Esophagus muscularis mucosa (tissue), 4 donors: ENCODE data around the gene POPDC3. TPM values are rescaled to one million over a fixed set of nuclear protein-coding genes. Genes with fewer than 3 reads are reported as not detected.

Experiments
- DNase-seq: peaks from one replicate; pipeline ENCODE4 v3.0.0-alpha.2; 2017; ENCODE audit errors: extremely low spot score
- H3K27ac ChIP-seq, 4 donors: fragments of 200-600 bp; sonication (generic); replicated peaks in 1 of 4; 1 replicate in 3 of 4; 2 replicates in 1 of 4; pipeline ENCODE4 v1.5.1; 2016 to 2019; ENCODE audit warnings: mild to moderate bottlenecking in 1 of 4
- H3K27me3 ChIP-seq, 4 donors: fragments of 200-600 bp; sonication (generic); one replicate each; pipeline versions ENCODE4 v1.5.1 to v1.6.0; 2016 to 2019
- H3K36me3 ChIP-seq, 4 donors: fragments of 200-600 bp; sonication (generic); one replicate each; pipeline ENCODE4 v1.5.1; 2016 to 2019
- H3K4me1 ChIP-seq, 4 donors: fragments of 200-600 bp; sonication (generic); one replicate each; pipeline ENCODE4 v1.5.1; 2016 to 2019
- H3K4me3 ChIP-seq, 4 donors: fragments of 200-600 bp; sonication (generic); 1 replicate in 2 of 4; 2 replicates in 2 of 4; pipeline ENCODE4 v1.5.1; 2016 to 2019; ENCODE audit warnings: mild to moderate bottlenecking in 4 of 4, moderate library complexity in 1 of 4
- H3K9me3 ChIP-seq, 4 donors: fragments of 200-600 bp; sonication (generic); 1 replicate in 3 of 4; 2 replicates in 1 of 4; pipeline ENCODE4 v1.5.1; 2016 to 2019
- EP300 ChIP-seq: sonication (generic); formaldehyde crosslinking; IDR thresholded peaks from one replicate; pipeline ENCODE4 v1.6.1; 2017; ENCODE audit warnings: antibody characterized with exemption
- POLR2A ChIP-seq: fragments of 450-650 bp; IDR thresholded peaks from one replicate; pipeline ENCODE4 v1.6.1; 2017; ENCODE audit warnings: antibody characterized with exemption, moderate library complexity, mild to moderate bottlenecking, low read depth
- POLR2AphosphoS5 ChIP-seq, 2 donors: sonication (generic); formaldehyde crosslinking; IDR thresholded peaks; one replicate each; pipeline ENCODE4 v1.6.1; 2017; ENCODE audit warnings: antibody characterized with exemption in 2 of 2
- WGBS: methylation state at CpG from one replicate; pipeline ENCODE4 v1.1.5; 2018; 5-methylcytosine and 5-hydroxymethylcytosine counted together
- intact Hi-C: fragments of 100-400 bp; cut with DNase I; formaldehyde crosslinking; loops from one replicate; pipeline ENCODE4 v1.15.1; 2023
- total RNA-seq, 4 donors: library from RNA; depleted of rRNA; stranded (reverse); fragments of >200 nt; gene quantifications; one replicate each; pipeline versions ENCODE4 v1.1.0 to v1.2.1, GENCODE V29; 2016
- TF ChIP-seq, protein P1 (sequence below), 3 experiments: fragments of 200-600 bp in 2 of 3; fragments of 450-650 bp in 1 of 3; sonication (generic) in 2 of 3; IDR thresholded peaks; one replicate each; pipeline ENCODE4 v1.5.1; 2017 to 2019; ENCODE audit warnings: antibody characterized with exemption in 3 of 3, mild to moderate bottlenecking in 2 of 3, moderate library complexity in 1 of 3

The POPDC3 gene
- total RNA-seq, 4 donors from 2014 or later: not detected

DNA sequence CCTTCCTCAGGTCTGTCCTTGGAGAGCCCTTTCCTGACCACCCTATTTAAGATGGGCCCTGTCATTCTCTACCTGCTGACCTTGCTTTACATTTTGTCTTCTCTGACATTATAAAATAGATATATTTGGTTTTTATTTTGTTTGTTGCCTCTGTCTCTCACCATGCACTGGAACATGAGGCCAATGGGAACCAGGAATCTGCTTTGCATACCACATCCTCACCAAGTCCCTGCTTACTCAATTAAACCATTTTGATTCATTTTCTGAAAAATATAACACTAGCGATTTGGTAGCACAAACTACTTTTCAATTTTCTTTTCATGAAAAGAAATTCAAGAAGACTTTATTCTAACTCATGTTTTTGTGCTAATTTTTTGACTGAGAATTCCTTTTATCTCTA, 32.8 kb upstream of the POPDC3 start:
- intact Hi-C loops: no loop called here
- TF ChIP-seq POLR2A: no peak
- TF ChIP-seq POLR2AphosphoS5 (IDR thresholded peaks at IDR 0.05): no peak
- no peak for TF ChIP-seq EP300
- TF ChIP-seq, protein P1, sequence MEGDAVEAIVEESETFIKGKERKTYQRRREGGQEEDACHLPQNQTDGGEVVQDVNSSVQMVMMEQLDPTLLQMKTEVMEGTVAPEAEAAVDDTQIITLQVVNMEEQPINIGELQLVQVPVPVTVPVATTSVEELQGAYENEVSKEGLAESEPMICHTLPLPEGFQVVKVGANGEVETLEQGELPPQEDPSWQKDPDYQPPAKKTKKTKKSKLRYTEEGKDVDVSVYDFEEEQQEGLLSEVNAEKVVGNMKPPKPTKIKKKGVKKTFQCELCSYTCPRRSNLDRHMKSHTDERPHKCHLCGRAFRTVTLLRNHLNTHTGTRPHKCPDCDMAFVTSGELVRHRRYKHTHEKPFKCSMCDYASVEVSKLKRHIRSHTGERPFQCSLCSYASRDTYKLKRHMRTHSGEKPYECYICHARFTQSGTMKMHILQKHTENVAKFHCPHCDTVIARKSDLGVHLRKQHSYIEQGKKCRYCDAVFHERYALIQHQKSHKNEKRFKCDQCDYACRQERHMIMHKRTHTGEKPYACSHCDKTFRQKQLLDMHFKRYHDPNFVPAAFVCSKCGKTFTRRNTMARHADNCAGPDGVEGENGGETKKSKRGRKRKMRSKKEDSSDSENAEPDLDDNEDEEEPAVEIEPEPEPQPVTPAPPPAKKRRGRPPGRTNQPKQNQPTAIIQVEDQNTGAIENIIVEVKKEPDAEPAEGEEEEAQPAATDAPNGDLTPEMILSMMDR (IDR thresholded peaks at IDR 0.05): no peak
- Histone ChIP-seq H3K36me3 (no peaks in the 10 kb centered on the region), H3K4me1 (no peaks in the 10 kb centered on the region), H3K4me3 (no peak overlapping the region), H3K9me3 (no peaks in the 10 kb centered on the region), H3K27me3 (no peaks in the 10 kb centered on the region), H3K27ac (no peak overlapping the region)
- no peak for DNase-seq
- WGBS: 90% methylated on average over 1 of the region's 1 CpG

DNA sequence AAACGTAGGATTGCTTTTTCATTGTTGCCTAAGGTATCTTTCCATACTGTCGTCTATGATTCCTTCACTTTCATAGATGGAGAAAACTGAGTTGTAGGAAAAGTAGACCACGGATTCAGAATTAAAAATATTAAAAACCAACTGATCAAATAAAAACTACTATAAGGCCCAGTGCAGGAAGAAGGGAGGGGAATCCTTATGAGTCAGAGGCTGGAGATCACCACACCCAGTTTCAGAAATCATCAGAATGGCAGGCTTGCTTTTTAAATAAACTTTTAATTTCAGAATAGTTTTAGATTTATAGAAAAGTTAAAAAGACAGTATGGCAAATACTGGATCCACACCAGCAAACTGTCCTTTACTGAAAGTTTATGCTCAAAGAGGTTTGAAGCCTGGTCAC, 32.0 kb upstream of the POPDC3 start:
- H3K36me3 ChIP-seq: no peaks in the 10 kb centered on the region
- H3K4me3 ChIP-seq: no peak overlapping the region
- WGBS: 86% methylated on average over 3 of the region's 3 CpGs
- no peaks in the 10 kb centered on the region for H3K4me1 ChIP-seq
- H3K27ac ChIP-seq: no peak overlapping the region
- H3K9me3 ChIP-seq: no peaks in the 10 kb centered on the region
- no peaks in the 10 kb centered on the region for H3K27me3 ChIP-seq
- DNase-seq: no peak
- intact Hi-C loops: no loop called here
- TF ChIP-seq EP300: no peak
- no peak for TF ChIP-seq POLR2AphosphoS5 (IDR thresholded peaks at IDR 0.05)
- TF ChIP-seq, protein P1 (IDR thresholded peaks at IDR 0.05): no peak
- TF ChIP-seq POLR2A: no peak

DNA sequence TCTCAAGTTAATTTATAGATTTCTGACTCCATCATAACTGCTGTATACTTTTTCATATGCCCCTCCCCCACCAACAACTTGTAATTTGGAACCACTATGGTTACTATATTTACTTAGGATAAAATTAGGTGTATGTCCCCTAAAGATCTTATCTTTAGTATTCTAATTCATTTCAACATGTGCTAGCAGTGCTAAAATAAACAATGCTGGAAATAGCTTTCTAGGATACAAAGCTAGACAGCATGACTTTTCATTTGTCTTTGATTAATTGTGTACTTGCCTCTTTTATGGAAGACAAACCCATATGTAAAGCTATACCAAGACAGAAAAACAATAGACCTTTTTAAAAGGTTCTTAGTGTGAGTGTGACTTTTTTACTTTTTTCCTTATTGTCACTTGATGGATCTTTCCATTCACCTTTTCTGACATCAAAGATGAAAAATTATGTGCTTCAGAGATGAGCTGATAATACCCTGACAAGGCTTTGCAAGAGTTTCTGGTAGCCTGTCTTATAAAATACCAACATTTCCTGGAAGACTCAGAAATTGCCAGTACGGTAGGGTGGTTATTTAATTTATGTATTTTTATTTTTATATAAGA, 31.2 kb upstream of the POPDC3 start:
- TF ChIP-seq, protein P1 (IDR thresholded peaks at IDR 0.05): no peak
- TF ChIP-seq POLR2AphosphoS5 (IDR thresholded peaks at IDR 0.05) (no peak), EP300 (no peak)
- H3K27me3 ChIP-seq: no peaks in the 10 kb centered on the region
- no peak overlapping the region for H3K4me3 ChIP-seq
- intact Hi-C loops: no loop called here
- no peak overlapping the region for H3K27ac ChIP-seq
- WGBS: 75% methylated on average over 1 of the region's 1 CpG
- DNase-seq: no peak
- H3K4me1 ChIP-seq: no peaks in the 10 kb centered on the region
- H3K36me3 ChIP-seq: no peaks in the 10 kb centered on the region
- no peaks in the 10 kb centered on the region for H3K9me3 ChIP-seq

DNA sequence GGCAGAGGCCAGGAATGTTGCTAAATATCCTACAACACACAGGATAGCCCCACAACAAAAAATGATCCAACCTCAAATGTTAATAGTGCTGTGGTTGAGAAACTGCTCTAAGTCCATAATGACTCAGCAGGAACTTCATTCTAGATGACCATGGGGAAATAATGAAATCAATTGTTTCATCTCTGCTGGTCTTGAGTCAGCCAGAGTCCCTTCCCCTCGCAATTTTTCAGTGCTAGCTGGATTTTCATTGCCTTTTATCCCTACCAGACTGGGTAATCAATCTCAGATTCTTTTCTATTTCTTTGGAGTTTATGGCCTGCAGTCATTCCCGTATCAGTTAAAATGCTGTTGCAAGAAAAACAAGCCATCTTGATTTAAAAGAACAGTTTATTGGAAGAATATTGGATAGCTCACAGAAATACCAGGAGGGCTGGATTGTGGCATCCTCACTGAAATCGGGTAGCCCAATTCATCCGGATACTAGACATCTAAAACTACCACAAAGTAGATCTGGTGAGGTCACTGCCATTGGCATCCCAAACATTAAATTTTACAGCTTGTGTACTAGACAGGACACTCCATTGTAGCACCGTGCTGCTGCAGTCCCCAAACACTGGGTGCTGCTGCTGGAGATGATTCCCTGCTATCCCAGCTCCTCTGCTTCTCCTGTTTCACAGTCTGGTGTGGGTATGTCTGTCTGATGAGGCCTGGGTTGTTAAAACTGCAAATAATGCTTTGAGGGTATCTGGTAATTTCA, 30.3 kb upstream of the POPDC3 start:
- Histone ChIP-seq H3K4me3 (no peak overlapping the region), H3K27ac (no peak overlapping the region), H3K36me3 (no peaks in the 10 kb centered on the region), H3K9me3 (no peaks in the 10 kb centered on the region), H3K27me3 (no peaks in the 10 kb centered on the region), H3K4me1 (no peaks in the 10 kb centered on the region)
- intact Hi-C loops: no loop called here
- DNase-seq: peak; percentile 57
- TF ChIP-seq POLR2AphosphoS5 (IDR thresholded peaks at IDR 0.05) (no peak), EP300 (no peak), POLR2A (no peak)
- TF ChIP-seq, protein P1 (IDR thresholded peaks at IDR 0.05): no peak
- WGBS: 79% methylated on average over 5 of the region's 5 CpGs
